ENCODE measurements around the gene COQ6. TPM values are rescaled to one million over a fixed set of nuclear protein-coding genes. Genes with fewer than 3 reads are reported as not detected.

The COQ6 gene
- total and polyA plus RNA-seq, 2 experiments from 2014 or later: 25.4 to 81.7 TPM

DNA sequence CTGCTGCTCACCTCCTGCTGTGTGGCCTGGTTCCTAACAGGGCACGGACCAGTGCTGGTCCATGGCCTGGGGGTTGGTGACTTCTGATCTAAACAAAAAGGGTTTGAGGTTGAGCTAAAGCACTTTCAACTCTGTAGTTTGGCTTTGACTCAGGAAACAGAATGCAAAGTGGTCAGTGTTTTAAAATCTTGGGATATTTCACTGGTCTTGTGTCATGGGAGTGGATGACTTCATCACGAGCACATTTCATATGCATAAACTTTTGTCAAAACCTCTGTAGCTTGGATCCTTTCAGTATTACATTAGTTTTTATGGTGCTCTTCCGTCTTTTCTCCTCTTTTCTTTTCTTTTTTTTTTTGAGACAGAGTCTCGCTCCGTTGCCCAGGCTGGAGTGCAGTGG is 25.8 kb upstream of the COQ6 start:
- H3K36me3 ChIP-seq: peaks cover 69% of the 10 kb centered on the region
- H3K4me3 ChIP-seq: no peak overlapping the region
- H3K4me1 ChIP-seq (ENCODE audit: low read depth): no peaks in the 10 kb centered on the region
- no peak for DNase-seq (ENCODE audit: low read depth in 1 of 2, low spot score in 1 of 2)
- no peak overlapping the region for H3K27ac ChIP-seq
- TF ChIP-seq, protein P1, sequence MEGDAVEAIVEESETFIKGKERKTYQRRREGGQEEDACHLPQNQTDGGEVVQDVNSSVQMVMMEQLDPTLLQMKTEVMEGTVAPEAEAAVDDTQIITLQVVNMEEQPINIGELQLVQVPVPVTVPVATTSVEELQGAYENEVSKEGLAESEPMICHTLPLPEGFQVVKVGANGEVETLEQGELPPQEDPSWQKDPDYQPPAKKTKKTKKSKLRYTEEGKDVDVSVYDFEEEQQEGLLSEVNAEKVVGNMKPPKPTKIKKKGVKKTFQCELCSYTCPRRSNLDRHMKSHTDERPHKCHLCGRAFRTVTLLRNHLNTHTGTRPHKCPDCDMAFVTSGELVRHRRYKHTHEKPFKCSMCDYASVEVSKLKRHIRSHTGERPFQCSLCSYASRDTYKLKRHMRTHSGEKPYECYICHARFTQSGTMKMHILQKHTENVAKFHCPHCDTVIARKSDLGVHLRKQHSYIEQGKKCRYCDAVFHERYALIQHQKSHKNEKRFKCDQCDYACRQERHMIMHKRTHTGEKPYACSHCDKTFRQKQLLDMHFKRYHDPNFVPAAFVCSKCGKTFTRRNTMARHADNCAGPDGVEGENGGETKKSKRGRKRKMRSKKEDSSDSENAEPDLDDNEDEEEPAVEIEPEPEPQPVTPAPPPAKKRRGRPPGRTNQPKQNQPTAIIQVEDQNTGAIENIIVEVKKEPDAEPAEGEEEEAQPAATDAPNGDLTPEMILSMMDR (IDR thresholded peaks at IDR 0.05; ENCODE audit: low read depth, low read length): no peak
- H3K27me3 ChIP-seq: no peaks in the 10 kb centered on the region
- H3K9me3 ChIP-seq (ENCODE audit: low read depth): no peaks in the 10 kb centered on the region

DNA sequence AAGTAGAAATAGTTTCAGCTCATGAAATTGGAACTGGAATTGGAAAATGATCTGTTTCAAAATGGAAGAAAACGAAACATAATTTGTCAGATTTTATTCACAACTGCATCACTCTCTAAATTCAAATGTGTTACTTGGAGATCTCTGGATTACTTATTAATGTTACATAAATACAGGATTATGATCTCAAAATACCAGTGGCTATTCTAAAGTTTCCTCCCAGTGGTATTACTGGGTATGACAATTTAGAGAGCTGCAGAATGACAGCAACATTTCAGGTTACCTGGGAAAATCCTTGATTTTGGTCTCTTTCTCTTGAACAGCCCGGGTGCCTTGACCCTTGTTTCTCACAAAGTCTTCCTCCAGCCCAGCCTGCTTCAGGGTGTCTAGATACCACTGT is 14.4 kb upstream of the COQ6 start:
- no peaks in the 10 kb centered on the region for H3K27me3 ChIP-seq
- DNase-seq (ENCODE audit: low read depth in 1 of 2, low spot score in 1 of 2): peak in 1 of 2 donors; percentile 9
- H3K4me3 ChIP-seq: no peak overlapping the region
- H3K9me3 ChIP-seq (ENCODE audit: low read depth): no peaks in the 10 kb centered on the region
- peaks cover 31% of the 10 kb centered on the region for H3K36me3 ChIP-seq
- H3K27ac ChIP-seq: no peak overlapping the region
- H3K4me1 ChIP-seq (ENCODE audit: low read depth): no peaks in the 10 kb centered on the region
- TF ChIP-seq, protein P1 (IDR thresholded peaks at IDR 0.05; ENCODE audit: low read depth, low read length): peak; percentile 12

DNA sequence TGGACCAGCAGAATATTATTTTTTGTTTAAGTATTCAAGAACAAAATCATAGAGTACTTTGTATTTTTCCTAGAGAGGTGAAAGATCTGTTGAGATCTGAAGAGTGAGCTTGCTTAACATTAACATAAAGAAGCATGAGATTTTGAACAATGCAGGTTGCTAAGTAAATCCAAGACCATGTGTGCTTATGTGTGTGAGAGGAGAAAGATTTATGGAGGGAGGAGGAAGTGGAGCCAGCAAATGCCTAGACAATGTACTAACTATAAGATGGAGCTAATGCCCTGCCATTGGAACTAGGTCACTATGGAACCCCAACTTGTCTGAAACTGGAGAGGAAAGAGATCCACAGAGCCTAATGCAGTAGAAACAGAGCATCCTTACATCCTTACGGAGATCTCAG is 13.6 kb upstream of the COQ6 start:
- no peak for DNase-seq (ENCODE audit: low read depth in 1 of 2, low spot score in 1 of 2)
- H3K4me1 ChIP-seq (ENCODE audit: low read depth): no peaks in the 10 kb centered on the region
- H3K27me3 ChIP-seq: no peaks in the 10 kb centered on the region
- H3K9me3 ChIP-seq (ENCODE audit: low read depth): no peaks in the 10 kb centered on the region
- peaks cover 25% of the 10 kb centered on the region for H3K36me3 ChIP-seq
- TF ChIP-seq, protein P1 (IDR thresholded peaks at IDR 0.05; ENCODE audit: low read depth, low read length): no peak
- no peak overlapping the region for H3K4me3 ChIP-seq
- no peak overlapping the region for H3K27ac ChIP-seq

- Histone ChIP-seq H3K27me3 (no peaks in the 10 kb centered on the region), H3K9me3 (ENCODE audit: low read depth) (no peaks in the 10 kb centered on the region), H3K27ac (no peak overlapping the region), H3K4me3 (no peak overlapping the region), H3K4me1 (ENCODE audit: low read depth) (no peaks in the 10 kb centered on the region), H3K36me3 (peaks cover 20% of the 10 kb centered on the region)
- TF ChIP-seq, protein P1 (IDR thresholded peaks at IDR 0.05; ENCODE audit: low read depth, low read length): no peak
- DNase-seq (ENCODE audit: low read depth in 1 of 2, low spot score in 1 of 2): peak in 1 of 2 donors; percentile 4
Measured at GRCh38 chr14:73937012-73937411, 13.1 kb upstream of the COQ6 start.

- Histone ChIP-seq H3K27me3 (no peaks in the 10 kb centered on the region), H3K27ac (no peak overlapping the region), H3K4me3 (no peak overlapping the region), H3K36me3 (no peaks in the 10 kb centered on the region), H3K4me1 (ENCODE audit: low read depth) (no peaks in the 10 kb centered on the region), H3K9me3 (ENCODE audit: low read depth) (no peaks in the 10 kb centered on the region)
- TF ChIP-seq, protein P1 (IDR thresholded peaks at IDR 0.05; ENCODE audit: low read depth, low read length): no peak
- no peak for DNase-seq (ENCODE audit: low read depth in 1 of 2, low spot score in 1 of 2)
Measured at GRCh38 chr14:73942180-73942579, 7.9 kb upstream of the COQ6 start.

GRCh38 chr14:73943083-73943482 is 7.0 kb upstream of the COQ6 start:
- H3K27me3 ChIP-seq: no peaks in the 10 kb centered on the region
- H3K4me1 ChIP-seq (ENCODE audit: low read depth): no peaks in the 10 kb centered on the region
- no peak overlapping the region for H3K27ac ChIP-seq
- peak in 1 of 2 donors; percentile 81 for DNase-seq (ENCODE audit: low read depth in 1 of 2, low spot score in 1 of 2)
- TF ChIP-seq, protein P1 (IDR thresholded peaks at IDR 0.05; ENCODE audit: low read depth, low read length): no peak
- no peaks in the 10 kb centered on the region for H3K9me3 ChIP-seq (ENCODE audit: low read depth)
- H3K36me3 ChIP-seq: no peaks in the 10 kb centered on the region
- no peak overlapping the region for H3K4me3 ChIP-seq
